ENCODE data around the gene PI4KA.
"Not testable (repeated sequence)": the region's sequence is repeated elsewhere in the genome, so short reads cannot be mapped to it uniquely, and the experiment has no call there.

PI4KA gene

GRCh38 chr22:20774882-20775281 lies 83.7 kb downstream of the PI4KA start:
- DNase-seq: no peak

- no peak for DNase-seq
These were observed 84.8 kb downstream of the PI4KA start, which contains the start of gene SERPIND1 for GRCh38 chr22:20773793-20774212. Gene SERPIND1, plus strand, starts transcription at chr22:20774113. Its CDS starts 5,200 bp downstream, at chr22:20779313.

GRCh38 chr22:20771918-20772625 lies 86.5 kb downstream of the PI4KA start:
- DNase-seq: no peak

GRCh38 chr22:20769496-20769826 lies 89.2 kb downstream of the PI4KA start:
- not testable (repeated sequence) for DNase-seq

- no peak for DNase-seq
These were observed 92.1 kb downstream of the PI4KA start for GRCh38 chr22:20766530-20766929.

GRCh38 chr22:20765938-20766337 lies 92.7 kb downstream of the PI4KA start:
- DNase-seq: no peak

GRCh38 chr22:20764729-20765128 lies 93.9 kb downstream of the PI4KA start:
- no peak for DNase-seq

- no peak for DNase-seq
These were observed 94.2 kb downstream of the PI4KA start for GRCh38 chr22:20764471-20764720.

GRCh38 chr22:20763630-20764470 lies 94.8 kb downstream of the PI4KA start:
- DNase-seq: no peak

GRCh38 chr22:20762233-20762796 lies 96.3 kb downstream of the PI4KA start:
- no peak for DNase-seq

- DNase-seq: no peak
These were observed 97.1 kb downstream of the PI4KA start for GRCh38 chr22:20761536-20761935.

GRCh38 chr22:20760084-20760483 lies 98.5 kb downstream of the PI4KA start:
- DNase-seq: no peak

- DNase-seq: no peak
These were observed 99.9 kb downstream of the PI4KA start for GRCh38 chr22:20758688-20759087.

GRCh38 chr22:20756846-20757245 lies 101.8 kb downstream of the PI4KA start:
- DNase-seq: no peak

GRCh38 chr22:20752873-20753272 lies 105.7 kb downstream of the PI4KA start:
- DNase-seq: no peak

- no peak for DNase-seq
These were observed 106.4 kb downstream of the PI4KA start for GRCh38 chr22:20752104-20752741.

- no peak for DNase-seq
These were observed 107.3 kb downstream of the PI4KA start for GRCh38 chr22:20751185-20751851.

GRCh38 chr22:20750461-20751184 lies 108.0 kb downstream of the PI4KA start:
- DNase-seq: no peak

- no peak for DNase-seq
These were observed 109.2 kb downstream of the PI4KA start for GRCh38 chr22:20749453-20749852.

GRCh38 chr22:20748731-20749428 lies 109.7 kb downstream of the PI4KA start:
- DNase-seq: no peak

GRCh38 chr22:20748082-20748481 lies 110.5 kb downstream of the PI4KA start:
- no peak for DNase-seq

GRCh38 chr22:20747223-20747622 lies 111.4 kb downstream of the PI4KA start:
- DNase-seq: no peak

Measured in stimulated activated naive CD4-positive, alpha-beta T cell (primary cell).